GM18861 (cell line): ENCODE data around the gene FAM110A.
"Not testable (repeated sequence)": the region's sequence is repeated elsewhere in the genome, so short reads cannot be mapped to it uniquely, and the experiment has no call there.

ENCODE experiments used
- ATAC-seq: cut with Tn5 transposase; IDR thresholded peaks from one replicate; pipeline ENCODE4 v1.9.1; 2021; ENCODE audit not compliant: unreplicated experiment

The FAM110A gene

GRCh38 chr20:841568-842546 lies 8.3 kb downstream of the FAM110A start:
- no peak for ATAC-seq

GRCh38 chr20:842547-842940 lies 9.0 kb downstream of the FAM110A start:
- ATAC-seq = no peak

- no peak for ATAC-seq
These were observed 10.4 kb downstream of the FAM110A start for GRCh38 chr20:843912-844311.

GRCh38 chr20:844473-845225 lies 11.1 kb downstream of the FAM110A start:
- ATAC-seq = peak; percentile 93

- no peak for ATAC-seq
These were observed 11.8 kb downstream of the FAM110A start for GRCh38 chr20:845226-845868.

GRCh38 chr20:845941-846893 lies 12.7 kb downstream of the FAM110A start:
- ATAC-seq = no peak

- no peak for ATAC-seq
These were observed 13.4 kb downstream of the FAM110A start for GRCh38 chr20:846894-847278.

GRCh38 chr20:848193-848592 lies 14.7 kb downstream of the FAM110A start:
- no peak for ATAC-seq

GRCh38 chr20:848731-849130 lies 15.2 kb downstream of the FAM110A start:
- ATAC-seq = not testable (repeated sequence)

GRCh38 chr20:853406-853996 lies 20.0 kb downstream of the FAM110A start:
- no peak for ATAC-seq

GRCh38 chr20:854601-855000 lies 21.1 kb downstream of the FAM110A start:
- no peak for ATAC-seq

GRCh38 chr20:855466-856360 lies 22.2 kb downstream of the FAM110A start:
- ATAC-seq = no peak

- ATAC-seq = no peak
These were observed 22.9 kb downstream of the FAM110A start for GRCh38 chr20:856361-856775.

GRCh38 chr20:858011-858410 lies 24.5 kb downstream of the FAM110A start:
- ATAC-seq = no peak

- ATAC-seq = no peak
These were observed 26.3 kb downstream of the FAM110A start for GRCh38 chr20:859751-860231.

- ATAC-seq = no peak
These were observed 27.4 kb downstream of the FAM110A start for GRCh38 chr20:860891-861290.

GRCh38 chr20:865440-865839 lies 31.9 kb downstream of the FAM110A start:
- no peak for ATAC-seq

- ATAC-seq = no peak
These were observed 34.8 kb downstream of the FAM110A start for GRCh38 chr20:868279-868678.

- no peak for ATAC-seq
These were observed 36.1 kb downstream of the FAM110A start for GRCh38 chr20:869606-870005.
